Suprapubic skin (tissue), 4 donors: ENCODE measurements around the gene HEXD. TPM values are rescaled to one million over a fixed set of nuclear protein-coding genes. Genes with fewer than 3 reads are reported as not detected.

Experiments used
- DNase-seq, 2 donors: peaks; one replicate each; pipeline ENCODE4 v3.0.0-alpha.2; 2019; ENCODE audit warnings: low spot score in 2 of 2
- H3K27ac ChIP-seq: fragments of 200-600 bp; sonication (generic); one replicate; pipeline ENCODE4 v1.5.1; 2019
- H3K27me3 ChIP-seq: fragments of 200-600 bp; sonication (generic); one replicate; pipeline ENCODE4 v1.5.1; 2019
- H3K36me3 ChIP-seq: fragments of 200-600 bp; sonication (generic); one replicate; pipeline ENCODE4 v1.5.1; 2019
- H3K4me1 ChIP-seq: fragments of 200-600 bp; sonication (generic); one replicate; pipeline ENCODE4 v1.5.1; 2019
- H3K4me3 ChIP-seq: fragments of 200-600 bp; sonication (generic); one replicate; pipeline ENCODE4 v1.5.1; 2019; ENCODE audit warnings: mild to moderate bottlenecking
- H3K9me3 ChIP-seq: fragments of 200-600 bp; sonication (generic); one replicate; pipeline ENCODE4 v1.5.1; 2019
- CTCF ChIP-seq, 2 donors: fragments of 200-600 bp in 1 of 2; fragments of 450-650 bp in 1 of 2; sonication (generic) in 1 of 2; IDR thresholded peaks; one replicate each; pipeline ENCODE4 v1.5.1; 2016 to 2019; ENCODE audit warnings: antibody characterized with exemption in 2 of 2, mild to moderate bottlenecking in 1 of 2, moderate library complexity in 1 of 2
- EP300 ChIP-seq: sonication (generic); formaldehyde crosslinking; IDR thresholded peaks from one replicate; pipeline ENCODE4 v1.6.1; 2017; ENCODE audit warnings: antibody characterized with exemption
- POLR2A ChIP-seq, 2 donors: fragments of 450-650 bp; IDR thresholded peaks; one replicate each; pipeline ENCODE4 v1.6.1; 2017; ENCODE audit warnings: antibody characterized with exemption in 2 of 2, mild to moderate bottlenecking in 2 of 2, moderate library complexity in 2 of 2
- POLR2AphosphoS5 ChIP-seq, 3 donors: sonication (generic); formaldehyde crosslinking; IDR thresholded peaks; one replicate each; pipeline ENCODE4 v1.6.1; 2017; ENCODE audit warnings: antibody characterized with exemption in 3 of 3
- WGBS: methylation state at CpG from one replicate; pipeline ENCODE4 v1.1.5; 2018; 5-methylcytosine and 5-hydroxymethylcytosine counted together
- total RNA-seq, 4 donors: library from RNA; depleted of rRNA; stranded (reverse); fragments of >200 nt; gene quantifications; one replicate each; pipeline ENCODE4 v1.1.0, GENCODE V29; 2016

Gene HEXD
- total RNA-seq, 4 donors from 2014 or later = 28.1 to 84.6 (median 33.4) TPM

GRCh38 chr17:82416771-82417170, 1.4 kb upstream of the HEXD start:
- TF ChIP-seq POLR2A (IDR thresholded peaks at IDR 0.05) (no peak), EP300 (no peak), POLR2AphosphoS5 (IDR thresholded peaks at IDR 0.05) (no peak), CTCF (IDR thresholded peaks at IDR 0.05) (no peak)
- H3K27me3 ChIP-seq = no peaks in the 10 kb centered on the region
- H3K36me3 ChIP-seq = peaks cover 8% of the 10 kb centered on the region
- peaks cover 32% of the 10 kb centered on the region for H3K4me1 ChIP-seq
- no peaks in the 10 kb centered on the region for H3K9me3 ChIP-seq
- 87% methylated on average over 6 of the region's 6 CpGs for WGBS
- no peak for DNase-seq
- H3K27ac ChIP-seq = no peak overlapping the region
- no peak overlapping the region for H3K4me3 ChIP-seq

- Histone ChIP-seq H3K27ac (no peak overlapping the region), H3K4me1 (peaks cover 33% of the 10 kb centered on the region), H3K27me3 (no peaks in the 10 kb centered on the region), H3K36me3 (peaks cover 3% of the 10 kb centered on the region), H3K9me3 (no peaks in the 10 kb centered on the region), H3K4me3 (peak overlapping the region; percentile 75)
- no peak for DNase-seq
- TF ChIP-seq CTCF (IDR thresholded peaks at IDR 0.05) (no peak), EP300 (no peak), POLR2AphosphoS5 (IDR thresholded peaks at IDR 0.05) (no peak), POLR2A (IDR thresholded peaks at IDR 0.05) (no peak)
- WGBS = 85% methylated on average over 2 of the region's 2 CpGs
Observed at GRCh38 chr17:82419540-82419939, 1.4 kb downstream of the HEXD start.

- peaks cover 3% of the 10 kb centered on the region for H3K36me3 ChIP-seq
- no peak for DNase-seq
- H3K4me3 ChIP-seq = peak overlapping the region; percentile 26
- TF ChIP-seq POLR2AphosphoS5 (IDR thresholded peaks at IDR 0.05) (no peak), EP300 (no peak), POLR2A (IDR thresholded peaks at IDR 0.05) (no peak), CTCF (IDR thresholded peaks at IDR 0.05) (peak; percentile 49 to 65)
- no peaks in the 10 kb centered on the region for H3K27me3 ChIP-seq
- H3K9me3 ChIP-seq = no peaks in the 10 kb centered on the region
- WGBS = 70% methylated on average over 22 of the region's 25 CpGs
- H3K27ac ChIP-seq = no peak overlapping the region
- H3K4me1 ChIP-seq = peaks cover 9% of the 10 kb centered on the region
Observed at GRCh38 chr17:82424001-82424862, 6.1 kb downstream of the HEXD start.

GRCh38 chr17:82424863-82425159, 6.7 kb downstream of the HEXD start:
- 93% methylated on average over 2 of the region's 2 CpGs for WGBS
- Histone ChIP-seq H3K9me3 (no peaks in the 10 kb centered on the region), H3K27me3 (no peaks in the 10 kb centered on the region), H3K4me3 (no peak overlapping the region), H3K27ac (no peak overlapping the region), H3K36me3 (peaks cover 5% of the 10 kb centered on the region), H3K4me1 (peaks cover 3% of the 10 kb centered on the region)
- TF ChIP-seq POLR2AphosphoS5 (IDR thresholded peaks at IDR 0.05) = no peak
- TF ChIP-seq CTCF (IDR thresholded peaks at IDR 0.05) = no peak
- no peak for TF ChIP-seq EP300
- no peak for TF ChIP-seq POLR2A (IDR thresholded peaks at IDR 0.05)
- DNase-seq = no peak

GRCh38 chr17:82428546-82428945, 10.4 kb downstream of the HEXD start:
- Histone ChIP-seq H3K27me3 (no peaks in the 10 kb centered on the region), H3K4me3 (no peak overlapping the region), H3K36me3 (peaks cover 4% of the 10 kb centered on the region), H3K9me3 (no peaks in the 10 kb centered on the region), H3K4me1 (peaks cover 3% of the 10 kb centered on the region), H3K27ac (no peak overlapping the region)
- DNase-seq = no peak
- TF ChIP-seq EP300 = no peak
- TF ChIP-seq POLR2A (IDR thresholded peaks at IDR 0.05) = no peak
- no peak for TF ChIP-seq CTCF (IDR thresholded peaks at IDR 0.05)
- no peak for TF ChIP-seq POLR2AphosphoS5 (IDR thresholded peaks at IDR 0.05)
- 92% methylated on average over 3 of the region's 3 CpGs for WGBS
